IPS-18c (cell line): ENCODE results near the gene MT1G.

ENCODE experiments used
- H3K4me3 ChIP-seq: 2 replicates; pipeline ENCODE4 v1.7.0; 2013; ENCODE audit warnings: low read depth, mild to moderate bottlenecking, low read length, moderate library complexity; ENCODE audit not compliant: insufficient read depth
- H3K9me3 ChIP-seq: one replicate; pipeline ENCODE4 v1.6.1; 2013; ENCODE audit warnings: mild to moderate bottlenecking, low read length, moderate library complexity; ENCODE audit not compliant: control insufficient read depth, insufficient read depth

MT1G gene

GRCh38 chr16:56649820-56650219 is 18.0 kb downstream of the MT1G start:
- Histone ChIP-seq H3K9me3 (no peaks in the 10 kb centered on the region), H3K4me3 (no peak overlapping the region)

- no peak overlapping the region for H3K4me3 ChIP-seq
- H3K9me3 ChIP-seq: no peaks in the 10 kb centered on the region
These were observed 18.6 kb downstream of the MT1G start for GRCh38 chr16:56649271-56649670.

- peak overlapping the region; percentile 15 for H3K4me3 ChIP-seq
- H3K9me3 ChIP-seq: no peaks in the 10 kb centered on the region
These were observed 20.0 kb downstream of the MT1G start for GRCh38 chr16:56647641-56648431.

DNA sequence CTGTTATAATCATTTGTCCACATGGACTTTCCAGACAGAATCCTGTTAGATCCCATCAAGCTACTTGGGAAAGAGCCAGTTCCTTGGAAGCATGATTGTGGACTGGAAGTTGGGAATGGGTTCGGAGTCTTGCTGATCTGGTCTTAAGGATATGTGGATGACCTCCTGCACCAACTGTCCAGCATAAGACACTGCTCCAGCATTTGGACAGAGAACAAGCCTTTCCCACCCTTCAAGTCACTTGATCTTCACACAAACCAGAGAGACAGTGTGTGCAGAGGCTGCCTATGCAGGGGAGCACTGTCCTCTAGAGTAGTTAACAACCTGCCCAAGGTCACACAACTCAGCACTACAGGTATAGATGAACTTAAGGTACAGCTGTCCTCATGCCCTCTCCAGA is 22.0 kb downstream of the MT1G start:
- H3K4me3 ChIP-seq: no peak overlapping the region
- H3K9me3 ChIP-seq: no peaks in the 10 kb centered on the region

- H3K4me3 ChIP-seq: no peak overlapping the region
- no peaks in the 10 kb centered on the region for H3K9me3 ChIP-seq
These were observed 22.6 kb downstream of the MT1G start for GRCh38 chr16:56645311-56645710.

DNA sequence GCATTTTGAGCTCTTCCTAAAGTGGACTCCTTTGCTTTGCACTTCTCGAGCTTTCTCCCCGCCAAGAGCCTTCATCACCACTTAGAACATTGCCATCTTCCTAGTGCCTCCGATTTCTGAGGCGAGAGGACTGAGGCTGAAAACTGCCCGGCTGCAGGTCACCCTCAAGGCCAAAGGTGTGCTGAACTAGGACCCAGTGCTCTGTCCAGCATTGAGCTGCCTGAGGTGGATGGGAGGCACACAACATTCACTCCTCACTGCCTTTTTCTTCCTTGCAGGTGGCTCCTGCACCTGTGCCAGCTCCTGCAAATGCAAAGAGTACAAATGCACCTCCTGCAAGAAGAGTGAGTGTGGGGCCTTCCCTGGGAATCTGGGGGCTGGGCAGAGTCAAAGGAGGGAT is 24.0 kb downstream of the MT1G start:
- no peaks in the 10 kb centered on the region for H3K9me3 ChIP-seq
- peak overlapping the region; percentile 37; the same call in 1 of the 2 replicates for H3K4me3 ChIP-seq

DNA sequence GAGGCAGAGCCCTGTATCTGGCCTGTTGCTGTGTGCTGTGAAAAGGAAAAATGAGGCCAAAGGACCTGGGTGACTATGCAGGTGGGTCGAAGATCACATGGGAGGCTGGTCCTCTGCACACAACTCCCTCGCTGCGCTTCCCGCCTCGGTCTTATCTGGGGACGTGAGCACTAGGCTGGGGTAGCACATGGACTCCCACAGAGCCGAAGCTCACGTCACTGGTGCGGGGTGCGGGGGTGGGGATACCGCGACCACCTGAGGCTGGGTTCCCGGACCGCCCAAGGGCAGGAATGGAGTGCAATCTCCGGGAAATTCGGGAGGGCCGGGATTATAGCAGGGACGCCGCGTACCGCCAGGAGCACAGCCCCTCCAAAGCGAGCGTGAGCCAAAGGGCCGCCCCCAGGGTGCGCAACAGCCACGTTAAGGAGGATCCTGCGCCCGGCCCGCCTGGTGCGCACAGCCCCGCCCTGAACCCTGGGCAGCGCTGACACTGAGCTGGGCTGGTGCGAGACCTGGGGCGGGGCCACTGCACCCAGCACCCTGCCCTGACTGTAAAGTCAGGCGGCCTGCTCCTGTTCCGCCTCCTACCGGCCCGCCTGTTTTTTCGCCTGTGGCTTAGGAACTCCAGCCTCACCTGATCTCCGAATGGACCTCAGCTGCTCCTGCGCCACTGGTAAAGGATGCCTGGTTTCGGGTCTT is 24.6 kb downstream of the MT1G start:
- Histone ChIP-seq H3K4me3 (peak overlapping the region; percentile 37; the same call in 1 of the 2 replicates), H3K9me3 (no peaks in the 10 kb centered on the region)

GRCh38 chr16:56641166-56641565 is 26.7 kb downstream of the MT1G start:
- no peaks in the 10 kb centered on the region for H3K9me3 ChIP-seq

DNA sequence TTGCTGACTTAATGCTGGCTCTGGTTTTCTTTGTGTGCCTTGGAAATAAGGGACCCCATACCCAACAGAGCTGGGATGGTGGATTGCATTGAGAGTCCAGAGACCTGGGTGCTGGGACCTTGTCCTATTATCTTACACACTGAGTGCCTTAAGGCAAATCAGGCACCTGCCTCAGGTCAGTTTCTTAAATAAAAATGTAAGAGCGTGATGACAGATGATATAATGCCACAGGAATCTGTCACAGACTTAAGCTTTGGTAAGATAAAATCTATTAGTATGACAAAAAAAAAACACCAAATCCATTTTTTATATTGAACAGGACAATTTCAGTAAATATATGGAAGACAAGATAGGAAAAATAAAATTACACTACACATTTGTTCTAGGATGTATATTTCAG is 27.8 kb downstream of the MT1G start:
- H3K9me3 ChIP-seq: no peaks in the 10 kb centered on the region
- no peak overlapping the region for H3K4me3 ChIP-seq

More at GRCh38 chr16:56641166-56641565, 26.7 kb downstream of the MT1G start:
- H3K4me3 ChIP-seq: no peak overlapping the region

DNA sequence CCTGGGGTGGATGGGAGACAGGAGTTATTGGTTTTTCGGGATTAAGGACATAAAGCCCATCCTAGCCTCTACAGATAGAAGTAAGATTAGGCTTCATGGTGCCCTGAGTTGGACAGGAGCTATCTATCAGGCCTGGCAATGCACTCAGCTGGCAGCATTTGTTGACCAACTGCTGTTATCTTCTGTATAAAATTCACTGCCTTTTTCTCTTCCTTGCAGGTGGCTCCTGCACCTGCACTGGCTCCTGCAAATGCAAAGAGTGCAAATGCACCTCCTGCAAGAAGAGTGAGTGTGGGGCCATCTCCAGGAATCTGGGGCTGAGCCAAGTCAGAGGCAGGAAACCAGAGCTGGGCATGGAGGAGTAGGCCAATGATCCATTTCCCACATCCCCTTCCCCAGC is 28.8 kb downstream of the MT1G start:
- Histone ChIP-seq H3K9me3 (no peaks in the 10 kb centered on the region), H3K4me3 (no peak overlapping the region; the same call in 1 of the 2 replicates)

- H3K4me3 ChIP-seq: peak within 1 kb of the TSS; percentile 53
- no peaks in the 10 kb centered on the region for H3K9me3 ChIP-seq
These were observed 29.8 kb downstream of the MT1G start, which contains the start of gene MT1A for GRCh38 chr16:56637814-56638750. Gene MT1A, plus strand, starts transcription at chr16:56638666. Its CDS starts 73 bp downstream, at chr16:56638739.

DNA sequence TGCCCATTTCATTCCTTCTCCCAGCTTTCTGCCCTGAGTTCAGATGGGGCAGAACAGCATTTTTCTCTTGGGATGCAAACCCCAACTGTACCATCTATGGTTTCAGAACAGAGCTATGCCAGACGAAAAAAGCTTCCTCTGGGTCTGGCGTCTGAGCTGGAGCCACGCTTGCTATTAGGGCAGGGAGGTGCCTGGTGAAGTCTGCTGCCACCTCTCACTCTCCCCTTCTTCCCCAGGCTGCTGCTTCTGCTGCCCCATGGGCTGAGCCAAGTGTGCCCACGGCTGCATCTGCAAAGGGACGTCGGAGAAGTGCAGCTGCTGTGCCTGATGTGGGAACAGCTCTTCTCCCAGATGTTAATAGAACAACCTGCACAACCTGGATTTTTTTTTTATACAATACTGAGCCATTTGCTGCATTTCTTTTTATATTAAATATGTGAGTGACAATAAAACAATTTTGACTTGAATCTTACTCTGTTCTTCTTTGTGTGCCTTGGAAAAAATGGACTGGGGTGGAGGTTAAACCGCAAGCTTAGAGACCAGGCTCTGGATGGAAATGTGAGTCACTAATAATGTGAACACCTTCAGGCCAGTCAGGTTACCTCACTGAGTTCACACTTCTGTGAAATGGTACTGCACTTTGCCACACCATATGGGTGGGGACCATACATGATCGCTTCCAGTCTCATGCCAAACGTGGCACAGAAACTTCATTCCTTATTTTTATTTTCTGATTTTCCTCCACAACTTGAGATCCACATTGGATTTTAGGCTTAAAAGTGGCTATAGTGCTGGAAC is 31.1 kb downstream of the MT1G start:
- no peak overlapping the region for H3K4me3 ChIP-seq
- H3K9me3 ChIP-seq: no peaks in the 10 kb centered on the region

DNA sequence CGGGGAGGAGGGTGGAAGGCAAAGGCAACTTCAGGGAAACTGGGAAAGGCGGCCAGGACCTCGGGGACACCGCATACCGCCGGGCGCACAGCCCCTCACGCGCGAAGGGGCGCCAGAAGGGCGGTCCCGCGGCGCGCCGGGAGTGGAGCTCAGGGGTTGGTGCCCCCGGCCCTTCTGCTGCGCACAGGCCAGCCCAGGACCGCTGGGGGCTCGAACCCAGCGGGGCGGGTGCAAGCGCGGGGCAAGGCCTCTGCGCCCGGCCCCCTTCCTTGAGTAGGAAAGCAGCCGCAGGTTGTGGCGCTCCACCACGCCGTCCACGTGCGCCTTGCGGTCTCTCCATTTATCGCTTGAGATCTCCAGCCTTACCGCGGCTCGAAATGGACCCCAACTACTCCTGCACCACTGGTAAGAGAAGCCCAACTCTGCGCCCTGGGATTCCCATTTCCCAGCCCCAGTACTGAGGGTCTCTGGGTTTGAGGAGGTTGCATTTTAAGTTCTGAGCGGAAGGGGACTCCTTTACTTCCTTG is 32.4 kb downstream of the MT1G start:
- H3K9me3 ChIP-seq: no peaks in the 10 kb centered on the region
- H3K4me3 ChIP-seq: peak overlapping the region; percentile 11; the same call in 1 of the 2 replicates

- Histone ChIP-seq H3K9me3 (no peaks in the 10 kb centered on the region), H3K4me3 (peak overlapping the region; percentile 11; the same call in 1 of the 2 replicates)
These were observed 33.0 kb downstream of the MT1G start for GRCh38 chr16:56634715-56635440.

DNA sequence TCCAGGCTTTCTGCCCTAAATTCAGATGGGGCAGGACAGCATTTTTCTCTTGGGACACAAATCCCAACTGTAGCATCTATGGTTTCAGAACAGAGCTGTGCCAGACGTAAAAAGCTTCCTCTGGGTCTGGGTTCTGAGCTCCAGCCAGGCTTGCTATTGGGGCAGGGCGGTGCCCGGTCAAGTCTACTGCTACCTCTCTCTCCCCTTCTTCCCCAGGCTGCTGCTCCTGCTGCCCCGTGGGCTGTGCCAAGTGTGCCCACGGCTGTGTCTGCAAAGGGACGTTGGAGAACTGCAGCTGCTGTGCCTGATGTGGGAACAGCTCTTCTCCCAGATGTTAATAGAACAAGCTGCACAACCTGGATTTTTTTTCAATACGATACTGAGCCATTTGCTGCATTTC is 34.3 kb downstream of the MT1G start:
- Histone ChIP-seq H3K4me3 (no peak overlapping the region), H3K9me3 (no peaks in the 10 kb centered on the region)
